C4-2B (cell line): ENCODE data around the gene CCDC127.

Experiments
- CTCF ChIP-seq: fragments of 450-650 bp; conservative IDR thresholded peaks from 2 replicates; pipeline ENCODE4 v1.5.1; 2017; ENCODE audit warnings: mild to moderate bottlenecking
- ZFX ChIP-seq: fragments of 450-650 bp; IDR thresholded peaks from 2 replicates; pipeline ENCODE4 v1.6.1; 2017

DNA sequence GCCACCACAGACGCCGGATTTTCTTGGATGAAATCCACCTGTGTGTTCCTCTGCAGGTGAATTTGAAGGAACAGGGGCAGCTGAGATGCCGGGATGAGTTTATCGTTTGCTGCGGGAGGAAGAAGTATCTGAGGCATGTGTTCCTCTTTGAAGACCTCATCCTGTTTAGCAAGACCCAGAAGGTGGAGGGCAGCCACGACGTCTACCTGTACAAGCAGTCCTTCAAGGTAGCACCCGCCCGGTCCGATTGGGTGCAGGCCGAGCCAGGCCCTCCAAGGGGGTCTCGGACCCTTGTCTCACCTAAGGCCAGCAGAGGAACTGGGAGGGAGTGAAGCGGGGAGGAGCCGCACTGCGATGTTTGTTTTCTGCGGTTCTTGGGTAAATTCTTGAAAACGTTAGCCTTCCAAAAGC lies 45.1 kb downstream of the CCDC127 start:
- TF ChIP-seq CTCF (no peak), ZFX (no peak)
